Loucy (cell line): Measurements from ENCODE around the gene DLK2.
"Not testable (repeated sequence)": the region's sequence is repeated elsewhere in the genome, so short reads cannot be mapped to it uniquely, and the experiment has no call there.

ENCODE experiments used
- CTCF ChIP-seq: fragments of 200-600 bp; sonication (generic); conservative IDR thresholded peaks from 2 replicates; pipeline ENCODE4 v1.5.1; 2014; ENCODE audit warnings: mild to moderate bottlenecking, antibody characterized with exemption, low read length
- EZH2phosphoT487 ChIP-seq: fragments of 200-600 bp; IDR thresholded peaks from 2 replicates; pipeline ENCODE4 v1.6.1; 2018; ENCODE audit warnings: antibody characterized with exemption, mild to moderate bottlenecking, moderate library complexity, borderline replicate concordance

GRCh38 chr6:43458154-43458553 lies 2.8 kb upstream of the DLK2 start:
- not testable (repeated sequence) for TF ChIP-seq CTCF, EZH2phosphoT487
